Uterus (tissue), 4 donors: ENCODE data around the gene SLC2A5. TPM values are rescaled to one million over a fixed set of nuclear protein-coding genes. Genes with fewer than 3 reads are reported as not detected.
"Not testable (repeated sequence)": the region's sequence is repeated elsewhere in the genome, so short reads cannot be mapped to it uniquely, and the experiment has no call there.

ENCODE experiments used
- DNase-seq, 2 donors: peaks; one replicate each; pipeline ENCODE4 v3.0.0-alpha.2; 2019 to 2020
- H3K27ac ChIP-seq, 2 donors: fragments of 200-600 bp; sonication (generic); 1 replicate in 1 of 2; 2 replicates in 1 of 2; pipeline ENCODE4 v1.5.1; 2016 to 2018
- H3K27me3 ChIP-seq, 2 donors: fragments of 200-600 bp; sonication (generic); one replicate each; pipeline ENCODE4 v1.5.1; 2018 to 2019; ENCODE audit warnings: control low read depth in 1 of 2
- H3K36me3 ChIP-seq, 2 donors: fragments of 200-600 bp; sonication (generic); one replicate each; pipeline ENCODE4 v1.5.1; 2019; ENCODE audit warnings: control low read depth in 1 of 2
- H3K4me1 ChIP-seq, 2 donors: fragments of 200-600 bp; sonication (generic); one replicate each; pipeline ENCODE4 v1.5.1; 2018 to 2019; ENCODE audit warnings: control low read depth in 1 of 2
- H3K4me3 ChIP-seq, 2 donors: fragments of 200-600 bp; sonication (generic); 1 replicate in 1 of 2; 2 replicates in 1 of 2; pipeline ENCODE4 v1.5.1; 2018 to 2019; ENCODE audit warnings: mild to moderate bottlenecking in 1 of 2
- H3K9me3 ChIP-seq, 2 donors: fragments of 200-600 bp; sonication (generic); one replicate each; pipeline ENCODE4 v1.5.1; 2019; ENCODE audit warnings: control low read depth in 1 of 2
- POLR2A ChIP-seq, 2 donors: fragments of 450-650 bp; IDR thresholded peaks; one replicate each; pipeline ENCODE4 v1.6.1; 2016; ENCODE audit warnings: antibody characterized with exemption in 2 of 2, mild to moderate bottlenecking in 1 of 2, moderate library complexity in 1 of 2
- intact Hi-C: fragments of 100-400 bp; cut with DNase I; formaldehyde crosslinking; loops from one replicate; pipeline ENCODE4 v1.15.1; 2023; ENCODE audit warnings: low total_unique reads
- total RNA-seq, 4 donors: library from RNA; depleted of rRNA in 3 of 4; stranded (reverse); fragments of >200 nt in 3 of 4; gene quantifications; one replicate each; pipeline versions ENCODE4 v1.1.0 to v1.2.4, GENCODE V29; 2014 to 2023
- TF ChIP-seq, protein P1 (sequence below), 4 experiments: fragments of 200-600 bp in 2 of 4; fragments of 450-650 bp in 2 of 4; sonication (generic) in 2 of 4; IDR thresholded peaks; one replicate each; pipeline ENCODE4 v1.5.1; 2016 to 2019; ENCODE audit warnings: antibody characterized with exemption in 4 of 4, mild to moderate bottlenecking in 2 of 4, moderate library complexity in 1 of 4
- donor health status: DM: yes; HTN: yes; CAD: no.

Gene SLC2A5
- total RNA-seq, 4 donors from 2014 or later, result 1.1 to 2.4 TPM; not detected in 2

DNA sequence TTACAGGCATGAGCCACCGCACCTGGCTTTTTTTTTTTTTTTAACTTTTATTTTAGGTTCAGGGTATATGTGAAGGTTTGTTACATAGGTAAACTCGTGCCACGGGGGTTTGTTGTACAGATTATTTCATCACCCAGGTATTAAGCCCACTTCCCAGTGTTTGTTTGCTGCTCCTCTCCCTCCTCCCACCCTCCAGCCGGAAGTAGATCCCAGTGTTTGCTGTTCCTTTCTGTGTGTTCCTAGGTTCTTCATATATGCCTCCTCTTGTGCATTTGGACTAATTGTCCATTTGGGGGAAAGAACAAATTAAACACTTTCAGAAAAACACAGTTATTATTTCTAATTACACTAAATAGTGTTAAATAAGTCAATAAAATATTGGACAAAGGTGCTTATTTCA is 42.1 kb downstream of the SLC2A5 start:
- TF ChIP-seq, protein P1, sequence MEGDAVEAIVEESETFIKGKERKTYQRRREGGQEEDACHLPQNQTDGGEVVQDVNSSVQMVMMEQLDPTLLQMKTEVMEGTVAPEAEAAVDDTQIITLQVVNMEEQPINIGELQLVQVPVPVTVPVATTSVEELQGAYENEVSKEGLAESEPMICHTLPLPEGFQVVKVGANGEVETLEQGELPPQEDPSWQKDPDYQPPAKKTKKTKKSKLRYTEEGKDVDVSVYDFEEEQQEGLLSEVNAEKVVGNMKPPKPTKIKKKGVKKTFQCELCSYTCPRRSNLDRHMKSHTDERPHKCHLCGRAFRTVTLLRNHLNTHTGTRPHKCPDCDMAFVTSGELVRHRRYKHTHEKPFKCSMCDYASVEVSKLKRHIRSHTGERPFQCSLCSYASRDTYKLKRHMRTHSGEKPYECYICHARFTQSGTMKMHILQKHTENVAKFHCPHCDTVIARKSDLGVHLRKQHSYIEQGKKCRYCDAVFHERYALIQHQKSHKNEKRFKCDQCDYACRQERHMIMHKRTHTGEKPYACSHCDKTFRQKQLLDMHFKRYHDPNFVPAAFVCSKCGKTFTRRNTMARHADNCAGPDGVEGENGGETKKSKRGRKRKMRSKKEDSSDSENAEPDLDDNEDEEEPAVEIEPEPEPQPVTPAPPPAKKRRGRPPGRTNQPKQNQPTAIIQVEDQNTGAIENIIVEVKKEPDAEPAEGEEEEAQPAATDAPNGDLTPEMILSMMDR (IDR thresholded peaks at IDR 0.05), result no peak
- no peak for TF ChIP-seq POLR2A (IDR thresholded peaks at IDR 0.05)

DNA sequence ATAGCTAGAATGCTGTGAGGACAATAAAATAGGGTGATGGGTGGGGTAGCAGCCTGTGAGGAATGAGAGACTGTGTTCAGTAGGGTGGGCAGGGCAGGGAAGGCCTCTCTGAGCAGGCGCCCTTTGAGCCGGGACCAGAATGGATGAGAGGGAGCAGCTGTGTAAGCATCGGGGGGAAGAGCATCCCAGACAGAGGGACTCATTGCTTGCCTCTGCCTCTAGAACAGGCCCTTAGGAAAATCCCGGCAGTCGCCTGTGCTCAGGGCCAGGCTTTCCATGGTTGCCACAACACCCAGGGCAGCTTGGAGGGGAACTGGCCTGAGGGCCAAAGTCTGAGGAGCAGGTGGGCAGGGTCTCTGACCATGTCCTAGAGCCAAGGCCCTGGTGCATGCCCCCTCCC is 44.0 kb downstream of the SLC2A5 start:
- intact Hi-C loops, result no loop called here
- DNase-seq, result no peak
- H3K4me1 ChIP-seq, result no peaks in the 10 kb centered on the region
- H3K27ac ChIP-seq, result no peak overlapping the region
- TF ChIP-seq, protein P1 (IDR thresholded peaks at IDR 0.05), result no peak
- TF ChIP-seq POLR2A (IDR thresholded peaks at IDR 0.05), result no peak
- H3K4me3 ChIP-seq, result no peak overlapping the region
- H3K27me3 ChIP-seq, result no peaks in the 10 kb centered on the region
- no peaks in the 10 kb centered on the region for H3K36me3 ChIP-seq
- no peaks in the 10 kb centered on the region for H3K9me3 ChIP-seq

More for the DNA sequence above, 42.1 kb downstream of the SLC2A5 start:
- Histone ChIP-seq H3K27ac (no peak overlapping the region), H3K36me3 (no peaks in the 10 kb centered on the region), H3K4me1 (no peaks in the 10 kb centered on the region), H3K4me3 (no peak overlapping the region), H3K9me3 (no peaks in the 10 kb centered on the region), H3K27me3 (no peaks in the 10 kb centered on the region)
- no peak for DNase-seq
- intact Hi-C loops, result no loop called here

DNA sequence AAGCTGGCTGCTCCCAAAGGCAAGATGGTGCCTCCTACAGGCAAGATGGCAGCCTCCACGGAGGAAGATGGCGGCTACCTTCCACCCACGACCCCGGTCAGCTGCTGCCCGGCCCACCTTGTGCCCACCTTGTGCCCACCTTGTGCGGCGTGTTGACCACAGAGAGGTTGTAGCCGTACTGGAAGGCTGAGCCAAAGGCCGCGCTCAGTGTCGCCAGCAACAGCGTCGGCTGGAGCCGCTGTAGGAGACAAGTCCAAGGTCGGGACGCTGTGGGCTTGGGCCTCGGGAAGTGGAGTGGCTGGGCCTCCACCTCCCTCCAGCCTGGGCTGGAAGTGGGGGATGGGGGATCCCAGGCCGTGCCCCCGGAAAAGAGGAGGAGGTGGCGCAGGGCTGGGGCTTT is 44.6 kb downstream of the SLC2A5 start:
- no peak overlapping the region for H3K27ac ChIP-seq
- TF ChIP-seq POLR2A (IDR thresholded peaks at IDR 0.05), result no peak
- TF ChIP-seq, protein P1 (IDR thresholded peaks at IDR 0.05), result no peak
- H3K4me1 ChIP-seq, result no peaks in the 10 kb centered on the region
- intact Hi-C loops, result no loop called here
- no peaks in the 10 kb centered on the region for H3K9me3 ChIP-seq
- H3K36me3 ChIP-seq, result no peaks in the 10 kb centered on the region
- no peaks in the 10 kb centered on the region for H3K27me3 ChIP-seq
- no peak overlapping the region for H3K4me3 ChIP-seq
- no peak for DNase-seq

DNA sequence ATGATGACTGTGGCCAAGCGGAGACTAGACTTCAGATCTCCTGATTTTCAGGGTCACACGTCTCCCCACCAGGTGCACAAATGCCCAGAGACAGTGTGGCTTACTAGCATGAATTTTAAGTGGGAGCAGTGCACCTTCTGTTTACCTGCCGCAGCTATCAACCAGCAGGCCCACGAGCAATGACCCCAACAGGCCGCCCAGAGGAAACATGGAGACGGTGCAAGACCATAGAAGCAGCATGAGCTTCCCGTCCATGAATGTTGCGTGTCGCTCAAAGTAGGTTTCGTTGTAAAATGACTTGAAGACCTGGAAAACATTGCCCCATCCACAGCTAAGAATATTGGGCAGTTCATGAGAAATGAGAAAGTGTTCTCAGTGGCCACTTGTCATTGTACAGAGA is 46.7 kb downstream of the SLC2A5 start:
- no peak for DNase-seq
- Histone ChIP-seq H3K4me1 (no peaks in the 10 kb centered on the region), H3K9me3 (no peaks in the 10 kb centered on the region), H3K36me3 (no peaks in the 10 kb centered on the region), H3K27me3 (no peaks in the 10 kb centered on the region), H3K4me3 (no peak overlapping the region), H3K27ac (no peak overlapping the region)
- intact Hi-C loops, result no loop called here
- TF ChIP-seq POLR2A (IDR thresholded peaks at IDR 0.05), result no peak
- TF ChIP-seq, protein P1 (IDR thresholded peaks at IDR 0.05), result no peak

DNA sequence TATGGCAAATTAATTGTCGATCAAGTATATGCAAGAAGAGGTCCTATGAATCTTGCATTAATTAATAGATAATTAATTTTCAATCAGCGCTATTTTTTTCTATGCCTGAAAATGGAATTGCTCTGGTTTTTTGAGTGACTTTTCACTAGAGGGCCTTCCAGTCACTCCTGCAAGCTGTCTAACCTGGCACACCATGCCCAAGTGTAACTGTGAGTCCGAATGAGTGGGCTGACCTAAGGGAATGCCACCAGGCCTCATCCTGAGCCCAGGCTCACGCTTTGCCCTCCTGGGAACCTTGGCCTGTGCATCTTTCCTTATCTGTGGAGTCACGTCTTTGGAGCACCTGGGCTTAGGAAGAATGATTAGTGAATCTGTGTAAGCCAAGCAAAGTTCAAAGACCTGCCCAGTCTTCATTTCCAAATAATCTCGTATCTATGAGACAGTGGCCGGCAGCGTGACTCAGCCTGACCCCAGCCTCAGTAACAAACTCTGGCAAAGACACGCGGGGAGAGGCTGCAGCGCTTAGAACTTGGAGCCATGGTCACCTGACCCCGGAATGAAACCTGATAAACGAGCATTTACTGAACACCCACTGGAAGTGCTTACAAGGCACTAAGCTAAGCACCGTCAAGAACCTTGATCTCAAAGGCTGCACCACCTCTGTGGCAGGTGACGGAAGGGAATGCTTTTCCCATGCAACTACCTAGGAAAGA is 47.3 kb downstream of the SLC2A5 start:
- H3K4me1 ChIP-seq, H3K9me3 ChIP-seq, intact Hi-C loops, H3K27ac ChIP-seq, H3K4me3 ChIP-seq, H3K27me3 ChIP-seq, DNase-seq, H3K36me3 ChIP-seq: not testable (repeated sequence)

DNA sequence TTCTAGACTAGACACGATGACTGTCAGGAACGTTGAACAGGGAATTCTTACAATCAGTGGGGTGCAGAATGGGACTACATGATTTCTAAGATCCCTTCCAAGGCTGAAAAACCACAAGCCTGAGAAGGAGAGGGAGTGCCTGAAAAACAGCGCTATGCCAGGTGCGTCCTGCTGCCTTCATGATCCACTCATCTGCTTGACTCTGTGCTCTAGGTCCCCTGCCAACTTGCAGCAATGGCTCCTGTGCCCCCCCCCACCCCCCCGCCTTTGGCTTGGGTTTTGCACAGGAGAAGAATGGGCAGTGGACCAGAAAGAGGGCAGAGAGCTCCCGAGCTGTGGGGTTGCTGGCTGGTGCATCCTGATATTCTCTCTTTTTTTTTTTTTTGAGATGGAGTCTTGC is 49.1 kb downstream of the SLC2A5 start:
- TF ChIP-seq, protein P1 (IDR thresholded peaks at IDR 0.05), result no peak
- TF ChIP-seq POLR2A (IDR thresholded peaks at IDR 0.05), result no peak
- intact Hi-C loops, result no loop called here
- H3K4me3 ChIP-seq, result no peak overlapping the region
- no peaks in the 10 kb centered on the region for H3K27me3 ChIP-seq
- no peak for DNase-seq
- H3K27ac ChIP-seq, result no peak overlapping the region
- H3K4me1 ChIP-seq, result no peaks in the 10 kb centered on the region
- no peaks in the 10 kb centered on the region for H3K9me3 ChIP-seq
- H3K36me3 ChIP-seq, result no peaks in the 10 kb centered on the region
